Activated naive CD4-positive, alpha-beta T cell treated with anti-CD3 and anti-CD28 coated beads for 36 hours (primary cell): ENCODE data around the gene CDPF1. TPM values are rescaled to one million over a fixed set of nuclear protein-coding genes. Genes with fewer than 3 reads are reported as not detected.

Experiments
- CTCF ChIA-PET: fragments of 350-600 bp; sonication (Branson Sonifier 250); formaldehyde crosslinking; loops from one replicate; lab custom pipeline; 2021; ENCODE audit warnings: antibody characterized with exemption; lab: Charles Lee
- DNase-seq: peaks from one replicate; pipeline ENCODE4 v3.0.0-alpha.2; 2020
- H3K27ac Mint-ChIP-seq: one replicate; pipeline ENCODE4 v1.8.0; 2021; ENCODE audit warnings: mild to moderate bottlenecking, mixed read lengths
- H3K27me3 Mint-ChIP-seq: one replicate; pipeline ENCODE4 v1.8.0; 2021; ENCODE audit warnings: low read depth, mixed read lengths
- H3K36me3 Mint-ChIP-seq: one replicate; pipeline ENCODE4 v1.8.0; 2021; ENCODE audit warnings: low read depth, mixed read lengths
- H3K4me1 Mint-ChIP-seq: one replicate; pipeline ENCODE4 v1.8.0; 2021; ENCODE audit warnings: low read depth, mixed read lengths
- H3K4me3 Mint-ChIP-seq: one replicate; pipeline ENCODE4 v1.8.0; 2021; ENCODE audit warnings: mild to moderate bottlenecking, moderate library complexity, mixed read lengths
- H3K9me3 Mint-ChIP-seq: one replicate; pipeline ENCODE4 v1.8.0; 2021; ENCODE audit warnings: mixed read lengths
- intact Hi-C: fragments of 100-400 bp; cut with micrococcal nuclease; formaldehyde crosslinking; loops from one replicate; pipeline ENCODE4 v1.15.1; 2023
- total RNA-seq, 2 experiments: library from RNA; stranded (reverse); gene quantifications; one replicate each; pipeline ENCODE4 v1.2.3, GENCODE V29; 2021

CDPF1 gene
- total RNA-seq, 2 experiments from 2014 or later: 6.9 to 8.0 TPM

- no peak overlapping the region for H3K4me3 Mint-ChIP-seq
- DNase-seq: no peak
- no peaks in the 10 kb centered on the region for H3K27me3 Mint-ChIP-seq
- intact Hi-C loops: no loop called here
- peaks cover 3% of the 10 kb centered on the region for H3K36me3 Mint-ChIP-seq
- H3K4me1 Mint-ChIP-seq: no peaks in the 10 kb centered on the region
- CTCF ChIA-PET: no interaction called here
- no peak overlapping the region for H3K27ac Mint-ChIP-seq
- no peaks in the 10 kb centered on the region for H3K9me3 Mint-ChIP-seq
Observed at GRCh38 chr22:46226577-46226976, 23.5 kb downstream of the CDPF1 start.

DNA sequence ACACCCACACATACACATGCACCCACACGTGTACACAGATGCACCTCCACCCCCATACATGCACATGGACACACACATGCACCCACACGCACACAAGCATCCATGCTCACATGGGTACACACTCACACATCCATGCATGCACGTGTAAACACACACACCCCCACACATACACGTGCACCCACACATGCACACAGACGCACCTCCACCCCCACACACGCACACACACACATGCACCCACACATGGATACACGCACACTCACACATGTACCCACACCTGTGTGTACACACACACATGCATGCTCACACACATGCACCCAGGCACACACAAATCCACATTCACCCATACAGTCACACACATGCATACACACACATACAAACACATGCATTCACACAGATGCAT lies 24.5 kb downstream of the CDPF1 start:
- Mint-ChIP-seq H3K27ac (no peak overlapping the region), H3K27me3 (no peaks in the 10 kb centered on the region), H3K4me1 (peaks cover 5% of the 10 kb centered on the region), H3K9me3 (no peaks in the 10 kb centered on the region), H3K36me3 (peaks cover 6% of the 10 kb centered on the region), H3K4me3 (no peak overlapping the region)
- DNase-seq: no peak
- CTCF ChIA-PET: no interaction called here
- intact Hi-C loops: no loop called here

GRCh38 chr22:46224898-46225290 lies 25.2 kb downstream of the CDPF1 start:
- Mint-ChIP-seq H3K4me3 (no peak overlapping the region), H3K27ac (no peak overlapping the region), H3K27me3 (no peaks in the 10 kb centered on the region), H3K36me3 (peaks cover 9% of the 10 kb centered on the region), H3K9me3 (no peaks in the 10 kb centered on the region), H3K4me1 (peaks cover 5% of the 10 kb centered on the region)
- intact Hi-C loops: no loop called here
- CTCF ChIA-PET: no interaction called here
- no peak for DNase-seq

DNA sequence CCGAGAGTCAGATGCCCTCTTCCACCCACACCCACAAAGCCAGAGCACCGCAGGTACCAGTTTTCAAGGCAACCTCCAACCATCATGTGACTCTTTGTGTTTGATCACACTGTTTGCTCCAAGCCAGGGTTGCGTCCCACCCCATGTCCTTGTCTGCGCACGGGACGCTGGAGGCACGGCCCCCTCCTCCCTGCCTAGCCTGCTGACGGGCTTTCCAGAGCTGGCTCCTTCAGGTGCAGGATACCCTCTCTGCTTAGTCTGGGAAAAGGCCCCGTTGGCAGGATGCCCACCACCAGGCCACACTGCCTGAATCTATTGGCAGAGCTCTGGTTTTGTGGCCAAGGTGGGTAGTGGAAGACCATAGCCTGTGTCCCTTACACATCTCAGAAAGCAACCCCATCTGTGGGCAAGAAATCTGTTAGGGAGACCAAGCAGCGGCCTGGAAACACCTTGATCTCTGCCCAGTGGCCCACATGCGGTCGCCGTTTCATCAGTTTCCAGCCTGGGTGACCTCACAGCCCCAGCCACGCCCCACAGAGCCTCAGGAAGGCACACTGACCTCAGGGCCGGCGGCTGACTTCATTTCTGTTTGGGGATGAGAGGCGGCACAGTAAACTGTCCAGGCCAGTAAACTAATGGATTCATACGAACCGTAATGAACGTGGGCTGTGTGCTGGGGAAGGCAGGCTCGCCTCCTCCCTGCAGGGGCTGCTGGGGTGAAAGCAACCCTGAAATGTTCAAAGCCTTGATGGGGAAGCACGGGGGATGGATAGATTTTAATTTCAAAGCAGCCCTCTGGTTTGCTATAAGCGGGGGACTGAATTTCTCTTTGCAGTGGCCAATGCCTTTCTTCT lies 25.8 kb downstream of the CDPF1 start:
- Mint-ChIP-seq H3K4me1 (peaks cover 11% of the 10 kb centered on the region), H3K36me3 (peaks cover 10% of the 10 kb centered on the region), H3K27ac (no peak overlapping the region), H3K4me3 (no peak overlapping the region), H3K27me3 (no peaks in the 10 kb centered on the region), H3K9me3 (no peaks in the 10 kb centered on the region)
- CTCF ChIA-PET: no interaction called here
- no peak for DNase-seq
- intact Hi-C loops: no loop called here

- CTCF ChIA-PET: interaction anchor here (0.6 kb wide), 1 partner anchor 147 kb away, joined by 3 read pairs; no protein-coding TSS in a partner anchor
- H3K4me3 Mint-ChIP-seq: no peak overlapping the region
- DNase-seq: no peak
- H3K9me3 Mint-ChIP-seq: no peaks in the 10 kb centered on the region
- peaks cover 12% of the 10 kb centered on the region for H3K4me1 Mint-ChIP-seq
- intact Hi-C loops: no loop called here
- H3K36me3 Mint-ChIP-seq: peaks cover 14% of the 10 kb centered on the region
- no peak overlapping the region for H3K27ac Mint-ChIP-seq
- H3K27me3 Mint-ChIP-seq: no peaks in the 10 kb centered on the region
Observed at GRCh38 chr22:46220921-46221320, 29.2 kb downstream of the CDPF1 start.

DNA sequence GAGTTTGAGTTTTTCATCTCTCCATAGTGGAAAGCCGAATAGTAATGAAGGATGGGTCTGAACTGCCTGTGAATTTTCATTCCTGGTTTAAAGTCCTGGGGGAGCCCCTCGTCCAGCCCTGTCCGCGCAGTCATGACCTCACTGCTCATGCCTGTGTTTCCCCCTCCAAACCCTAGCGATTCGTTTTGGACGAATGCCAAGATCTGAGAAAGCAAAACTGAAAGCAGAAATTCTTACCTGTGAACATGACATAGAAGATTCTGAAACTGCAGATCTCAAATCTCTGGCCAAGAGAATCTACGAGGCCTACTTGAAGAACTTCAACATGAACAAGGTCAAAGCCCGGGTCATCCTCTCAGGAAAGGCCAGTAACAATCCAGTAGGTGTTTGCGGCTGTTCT lies 30.5 kb downstream of the CDPF1 start:
- peak; percentile 29 for DNase-seq
- intact Hi-C loops: no loop called here
- H3K27ac Mint-ChIP-seq: no peak overlapping the region
- H3K27me3 Mint-ChIP-seq: no peaks in the 10 kb centered on the region
- H3K4me3 Mint-ChIP-seq: no peak overlapping the region
- H3K36me3 Mint-ChIP-seq: peaks cover 11% of the 10 kb centered on the region
- peaks cover 12% of the 10 kb centered on the region for H3K4me1 Mint-ChIP-seq
- H3K9me3 Mint-ChIP-seq: no peaks in the 10 kb centered on the region
- CTCF ChIA-PET: interaction anchor here (0.6 kb wide), 1 partner anchor 9 kb away, joined by 3 read pairs; no protein-coding TSS in a partner anchor

DNA sequence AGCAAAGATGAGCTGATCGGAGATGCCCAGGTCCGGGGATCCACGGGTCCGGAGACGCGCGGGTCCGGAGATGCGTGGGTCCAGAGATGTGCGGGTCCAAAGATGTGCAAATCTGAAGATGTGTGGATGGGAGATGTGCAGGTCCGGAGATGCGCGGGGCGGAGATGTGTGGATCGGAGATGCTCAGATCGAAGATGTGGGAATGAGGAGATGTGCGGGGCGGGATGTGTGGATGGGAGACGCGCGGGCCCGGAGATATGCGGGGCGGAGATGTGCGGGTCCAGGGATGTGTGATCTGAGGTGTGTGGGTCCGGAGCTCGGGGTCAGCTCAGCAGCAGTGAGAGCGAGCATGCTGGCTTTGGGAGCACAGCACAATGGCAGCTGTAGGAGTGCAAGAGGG lies 35.5 kb downstream of the CDPF1 start:
- no peaks in the 10 kb centered on the region for H3K27me3 Mint-ChIP-seq
- H3K4me3 Mint-ChIP-seq: no peak overlapping the region
- peaks cover 1% of the 10 kb centered on the region for H3K9me3 Mint-ChIP-seq
- H3K36me3 Mint-ChIP-seq: peaks cover 23% of the 10 kb centered on the region
- CTCF ChIA-PET: no interaction called here
- H3K4me1 Mint-ChIP-seq: peaks cover 4% of the 10 kb centered on the region
- intact Hi-C loops: no loop called here
- DNase-seq: no peak
- no peak overlapping the region for H3K27ac Mint-ChIP-seq

DNA sequence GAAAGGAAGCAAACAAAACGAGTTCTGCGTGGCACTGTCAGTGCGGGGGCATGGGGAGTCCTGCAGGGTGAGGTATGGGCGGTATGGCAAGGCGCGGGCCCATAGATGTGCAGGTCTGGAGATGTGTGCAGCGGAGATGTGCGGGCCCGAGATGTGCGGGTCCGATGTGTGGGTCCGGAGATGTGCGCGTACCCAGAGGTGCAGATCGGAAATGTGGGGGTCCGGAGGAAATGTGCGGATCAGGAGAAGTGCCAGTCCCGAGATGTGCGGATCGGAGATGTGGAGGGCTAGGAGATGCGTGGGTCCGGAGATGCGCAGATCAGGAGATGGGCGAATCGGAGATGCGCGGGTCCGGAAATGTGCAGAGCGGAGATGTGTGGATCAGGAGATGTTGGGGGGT lies 35.9 kb downstream of the CDPF1 start:
- H3K36me3 Mint-ChIP-seq: peaks cover 26% of the 10 kb centered on the region
- H3K9me3 Mint-ChIP-seq: peaks cover 6% of the 10 kb centered on the region
- CTCF ChIA-PET: no interaction called here
- no peaks in the 10 kb centered on the region for H3K4me1 Mint-ChIP-seq
- no peak for DNase-seq
- H3K4me3 Mint-ChIP-seq: no peak overlapping the region
- no peak overlapping the region for H3K27ac Mint-ChIP-seq
- intact Hi-C loops: no loop called here
- no peaks in the 10 kb centered on the region for H3K27me3 Mint-ChIP-seq

DNA sequence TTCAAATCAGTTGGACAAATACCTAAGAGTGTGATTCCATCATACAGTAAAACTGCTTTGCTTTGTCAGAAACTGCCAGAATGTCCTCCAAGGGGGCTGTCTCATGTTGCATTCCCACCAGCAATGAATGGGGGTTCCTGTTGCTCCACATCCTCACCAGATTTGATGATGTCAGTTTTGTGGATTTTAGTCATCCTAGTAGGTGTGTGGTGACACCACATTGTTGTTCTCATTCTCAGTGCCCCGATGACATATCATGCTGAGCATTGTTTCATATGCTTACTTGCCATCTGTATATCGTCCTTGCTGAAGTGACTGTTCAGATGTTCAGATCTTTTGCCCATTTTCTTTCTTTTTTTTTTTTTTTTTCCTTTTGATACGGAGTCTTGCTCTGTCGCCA lies 37.0 kb downstream of the CDPF1 start:
- intact Hi-C loops: no loop called here
- Mint-ChIP-seq H3K4me1 (no peaks in the 10 kb centered on the region), H3K27me3 (no peaks in the 10 kb centered on the region), H3K27ac (no peak overlapping the region), H3K4me3 (no peak overlapping the region), H3K36me3 (peaks cover 31% of the 10 kb centered on the region), H3K9me3 (peaks cover 14% of the 10 kb centered on the region)
- DNase-seq: peak; percentile 15
- CTCF ChIA-PET: no interaction called here

DNA sequence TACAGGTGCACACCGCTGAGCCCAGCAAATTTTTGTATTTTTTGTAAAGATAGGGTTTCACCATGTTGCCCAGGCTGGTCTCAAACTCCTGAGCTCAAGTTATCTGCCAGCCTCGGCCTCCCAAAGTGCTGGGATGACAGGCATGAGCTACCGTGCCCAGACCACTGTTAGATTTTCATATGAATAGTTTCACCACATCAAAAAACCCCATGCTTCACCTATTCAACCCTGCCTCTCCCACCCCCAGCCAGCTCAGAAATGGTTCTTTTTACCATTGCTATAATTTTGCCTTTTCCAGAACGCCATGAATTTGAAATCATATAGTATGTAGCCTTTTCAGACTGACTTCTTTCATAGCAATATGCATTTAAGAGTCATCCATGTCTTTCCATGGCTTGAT lies 37.9 kb downstream of the CDPF1 start:
- CTCF ChIA-PET: no interaction called here
- intact Hi-C loops: no loop called here

GRCh38 chr22:46209262-46209661 lies 40.8 kb downstream of the CDPF1 start:
- DNase-seq: no peak
- CTCF ChIA-PET: no interaction called here
- H3K27me3 Mint-ChIP-seq: no peaks in the 10 kb centered on the region
- H3K4me1 Mint-ChIP-seq: no peaks in the 10 kb centered on the region
- H3K9me3 Mint-ChIP-seq: peaks cover 14% of the 10 kb centered on the region
- no peak overlapping the region for H3K4me3 Mint-ChIP-seq
- H3K27ac Mint-ChIP-seq: no peak overlapping the region
- intact Hi-C loops: no loop called here
- H3K36me3 Mint-ChIP-seq: peaks cover 33% of the 10 kb centered on the region

More for the DNA sequence above, 37.9 kb downstream of the CDPF1 start:
- Mint-ChIP-seq H3K4me1 (no peaks in the 10 kb centered on the region), H3K27ac (no peak overlapping the region), H3K4me3 (no peak overlapping the region), H3K27me3 (no peaks in the 10 kb centered on the region), H3K9me3 (peaks cover 14% of the 10 kb centered on the region), H3K36me3 (peaks cover 30% of the 10 kb centered on the region)
- no peak for DNase-seq

- no peak overlapping the region for H3K4me3 Mint-ChIP-seq
- H3K27ac Mint-ChIP-seq: no peak overlapping the region
- peaks cover 10% of the 10 kb centered on the region for H3K36me3 Mint-ChIP-seq
- intact Hi-C loops: no loop called here
- H3K4me1 Mint-ChIP-seq: no peaks in the 10 kb centered on the region
- CTCF ChIA-PET: interaction anchor here (0.5 kb wide), 1 partner anchor 32 kb away, joined by 3 read pairs; no protein-coding TSS in a partner anchor
- no peak for DNase-seq
- H3K9me3 Mint-ChIP-seq: peaks cover 2% of the 10 kb centered on the region
- no peaks in the 10 kb centered on the region for H3K27me3 Mint-ChIP-seq
Observed at GRCh38 chr22:46203601-46203980, 46.5 kb downstream of the CDPF1 start.

DNA sequence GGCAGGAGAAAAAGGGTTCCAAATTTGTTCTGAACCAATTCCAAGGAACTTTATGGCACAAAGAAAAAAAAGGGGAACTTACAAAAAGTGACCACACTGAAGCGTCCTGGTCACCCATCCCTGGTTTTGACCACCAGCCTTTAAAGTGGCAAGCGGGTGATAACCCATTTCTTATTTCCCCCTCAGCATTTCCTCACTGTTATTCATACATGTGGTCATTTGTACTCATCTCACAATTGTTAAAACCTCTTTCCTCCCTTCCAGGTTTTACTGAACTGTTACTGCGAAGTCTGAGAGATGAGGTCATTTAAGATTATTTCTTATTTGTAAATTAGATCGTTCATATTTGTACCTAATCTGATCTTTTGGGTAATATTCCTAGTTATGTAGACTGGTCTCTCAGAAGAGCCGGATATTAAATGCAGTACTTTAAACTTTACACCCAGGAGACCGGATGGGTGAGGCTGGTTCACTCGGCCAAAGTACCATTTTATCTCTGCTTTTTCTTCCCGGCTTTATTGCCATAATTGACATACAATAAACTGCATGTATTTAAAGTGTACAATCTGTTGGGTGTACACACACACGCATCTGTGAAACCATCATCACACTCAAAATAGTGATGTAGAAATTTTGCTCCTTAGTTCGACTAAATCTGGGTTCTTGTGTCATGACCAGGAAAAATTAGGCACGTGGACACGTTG lies 47.0 kb downstream of the CDPF1 start:
- intact Hi-C loops: no loop called here
- Mint-ChIP-seq H3K27ac (no peak overlapping the region), H3K4me1 (no peaks in the 10 kb centered on the region), H3K36me3 (peaks cover 8% of the 10 kb centered on the region), H3K4me3 (no peak overlapping the region), H3K27me3 (no peaks in the 10 kb centered on the region), H3K9me3 (no peaks in the 10 kb centered on the region)
- CTCF ChIA-PET: no interaction called here
- no peak for DNase-seq
